Stimulated activated CD4-positive, alpha-beta T cell treated with anti-CD3 and anti-CD28 coated beads, Interleukin-1b, Interleukin-23, amount 100 ng/mL, for 1 hour (primary cell): ENCODE measurements around the gene GLIPR1.
"Not testable (repeated sequence)": the region's sequence is repeated elsewhere in the genome, so short reads cannot be mapped to it uniquely, and the experiment has no call there.

Source experiments
- DNase-seq, 2 donors: peaks; one replicate each; pipeline ENCODE4 v3.0.0-alpha.2; 2020; ENCODE audit warnings: low read depth in 2 of 2

Gene GLIPR1

DNA sequence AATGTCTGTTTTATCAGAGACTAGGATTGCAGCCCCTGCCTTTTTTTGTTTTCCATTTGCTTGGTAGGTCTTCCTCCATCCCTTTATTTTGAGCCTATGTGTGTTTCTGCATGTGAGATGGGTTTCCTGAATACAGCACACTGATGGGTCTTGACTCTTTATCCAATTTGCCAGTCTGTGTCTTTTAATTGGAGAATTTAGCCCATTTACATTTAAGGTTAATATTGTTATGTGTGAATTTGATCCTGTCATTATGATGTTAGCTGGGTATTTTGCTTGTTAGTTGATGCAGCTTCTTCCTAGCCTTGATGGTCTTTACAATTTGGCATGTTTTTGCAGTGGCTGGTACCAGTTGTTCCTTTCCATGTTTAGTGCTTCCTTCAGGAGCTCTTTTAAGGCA lies 40.7 kb downstream of the GLIPR1 start:
- DNase-seq, result not testable (repeated sequence)

DNA sequence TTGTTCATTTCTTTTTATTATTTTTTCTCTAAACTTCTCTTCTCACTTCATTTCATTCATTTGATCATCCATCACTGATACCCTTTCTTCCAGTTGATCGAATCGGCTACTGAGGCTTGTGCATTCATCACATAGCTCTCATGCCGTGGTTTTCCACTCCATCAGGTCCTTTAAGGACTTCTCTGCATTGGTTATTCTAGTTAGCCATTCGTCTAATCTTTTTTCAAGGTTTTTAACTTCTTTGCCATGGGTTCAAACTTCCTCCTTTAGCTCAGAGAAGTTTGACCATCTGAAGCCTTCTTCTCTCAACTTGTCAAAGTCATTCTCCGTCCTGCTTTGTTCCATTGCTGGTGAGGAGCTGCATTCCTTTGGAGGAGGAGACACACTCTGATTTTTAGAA lies 41.6 kb downstream of the GLIPR1 start:
- not testable (repeated sequence) for DNase-seq

GRCh38 chr12:75525263-75525662 lies 44.7 kb downstream of the GLIPR1 start:
- DNase-seq, result no peak

- DNase-seq, result no peak
Observed at GRCh38 chr12:75526655-75527511, 46.3 kb downstream of the GLIPR1 start.

DNA sequence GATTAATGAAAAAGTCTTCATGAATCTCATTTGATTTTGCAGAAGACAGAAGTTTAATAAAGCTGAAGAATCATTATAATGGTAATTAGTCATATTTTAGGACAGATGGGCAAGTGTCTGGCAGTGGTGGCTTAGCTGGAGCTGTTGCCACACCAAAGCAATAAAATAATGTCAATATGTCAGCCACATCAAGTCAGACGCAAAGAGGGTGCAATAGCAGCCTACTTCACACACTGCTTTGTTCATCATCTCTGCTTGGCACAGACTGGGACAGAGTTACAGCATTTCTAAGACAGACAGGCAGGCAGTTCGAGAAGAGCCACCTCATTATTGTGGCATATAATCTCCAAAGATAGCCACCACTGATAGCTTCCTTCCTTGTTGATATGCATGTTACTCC lies 47.7 kb downstream of the GLIPR1 start:
- DNase-seq, result no peak

- DNase-seq, result no peak
Observed at GRCh38 chr12:75528692-75529091, 48.1 kb downstream of the GLIPR1 start.

DNA sequence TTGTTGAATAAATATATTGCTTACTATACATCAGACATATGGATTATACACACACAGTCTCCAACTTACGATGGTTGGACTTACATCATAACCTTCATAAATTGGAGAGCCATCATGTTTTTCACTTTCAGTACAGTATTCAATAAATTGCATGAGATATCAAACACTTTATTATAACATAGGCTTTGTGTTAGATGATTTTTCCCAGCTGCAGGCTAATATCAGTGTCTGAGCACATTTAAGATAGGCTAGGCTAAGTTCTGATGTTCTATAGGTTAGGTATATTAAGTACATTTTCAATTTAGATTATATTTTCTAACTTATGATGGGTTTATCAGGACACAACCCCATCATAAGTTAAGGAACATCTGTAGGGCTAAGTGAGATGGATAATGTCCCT lies 48.8 kb downstream of the GLIPR1 start:
- no peak for DNase-seq

GRCh38 chr12:75529826-75530225 lies 49.3 kb downstream of the GLIPR1 start:
- no peak for DNase-seq

DNA sequence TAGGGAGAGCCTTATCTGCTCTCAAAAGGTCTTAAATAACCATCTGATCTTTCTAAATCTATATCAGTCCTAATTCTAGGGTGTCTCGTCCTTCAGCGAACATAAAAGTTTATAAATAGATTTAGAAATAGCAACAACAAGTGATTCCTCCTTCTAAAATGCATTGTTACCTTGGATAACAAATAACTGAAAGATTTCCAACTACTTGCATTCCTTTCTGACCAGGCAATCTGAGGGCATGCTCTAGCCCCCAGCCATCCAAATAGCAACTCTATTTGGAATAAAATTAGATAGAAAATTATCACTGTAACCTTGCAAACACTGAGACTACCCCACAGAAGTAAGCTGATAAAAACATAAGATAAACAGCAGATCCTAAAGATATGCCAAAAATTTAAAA lies 52.7 kb downstream of the GLIPR1 start:
- no peak for DNase-seq

DNA sequence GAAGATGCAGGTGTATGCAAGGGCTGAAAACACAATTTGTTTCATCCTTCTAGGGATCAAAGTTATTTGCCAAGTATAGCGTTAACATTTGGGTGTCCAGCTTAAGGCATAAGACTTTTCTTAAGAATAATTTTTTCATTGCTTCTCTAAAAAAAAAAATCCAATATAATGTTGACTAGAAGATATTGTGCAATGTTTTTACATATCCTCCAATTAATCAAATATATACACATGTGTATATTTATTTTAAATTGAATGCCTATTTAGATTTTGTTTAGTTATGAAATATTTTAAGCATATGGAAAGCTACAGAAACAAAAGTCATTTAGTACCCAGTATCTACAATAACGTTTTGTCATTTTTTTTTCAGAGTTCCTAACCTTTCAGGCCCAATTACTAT lies 59.3 kb downstream of the GLIPR1 start:
- no peak for DNase-seq

- DNase-seq, result no peak
Observed at GRCh38 chr12:75542942-75543341, 62.4 kb downstream of the GLIPR1 start.

DNA sequence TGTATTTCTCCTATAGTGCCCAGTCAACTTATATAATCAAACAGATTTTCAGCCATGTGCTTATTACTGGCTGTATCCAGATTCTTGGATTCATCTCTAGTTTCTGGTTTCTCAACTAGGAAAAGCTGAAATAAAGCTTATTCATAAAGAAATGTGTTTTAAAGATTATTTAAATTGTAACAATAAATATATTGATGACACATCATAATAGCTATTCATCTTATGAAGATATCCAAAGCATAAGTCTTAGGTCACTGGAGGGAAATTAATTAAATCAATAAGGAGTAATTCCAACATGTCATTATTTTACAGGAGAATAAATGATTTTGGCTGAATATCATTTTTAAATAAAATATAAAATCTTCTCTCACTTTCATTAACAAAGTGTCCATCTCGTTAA lies 63.0 kb downstream of the GLIPR1 start:
- DNase-seq, result no peak

DNA sequence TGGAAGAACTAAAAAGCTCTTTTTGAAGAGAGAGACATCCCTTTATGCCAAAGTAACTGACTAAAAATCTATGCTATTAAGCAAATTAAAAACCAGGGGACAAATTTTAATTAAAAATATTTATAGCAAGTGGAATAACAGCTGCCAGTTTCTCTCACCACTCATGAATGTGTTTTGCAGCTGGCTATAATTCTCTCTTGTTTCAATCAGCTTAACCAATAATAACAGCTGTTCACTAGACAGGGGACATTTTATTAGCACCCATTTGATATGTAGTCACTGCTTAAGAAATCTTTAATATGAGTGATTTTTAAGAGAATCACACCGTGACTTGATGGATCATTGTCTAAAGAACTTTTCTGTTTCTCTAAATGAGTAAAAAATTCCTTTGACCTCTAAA lies 65.1 kb downstream of the GLIPR1 start:
- DNase-seq, result no peak

DNA sequence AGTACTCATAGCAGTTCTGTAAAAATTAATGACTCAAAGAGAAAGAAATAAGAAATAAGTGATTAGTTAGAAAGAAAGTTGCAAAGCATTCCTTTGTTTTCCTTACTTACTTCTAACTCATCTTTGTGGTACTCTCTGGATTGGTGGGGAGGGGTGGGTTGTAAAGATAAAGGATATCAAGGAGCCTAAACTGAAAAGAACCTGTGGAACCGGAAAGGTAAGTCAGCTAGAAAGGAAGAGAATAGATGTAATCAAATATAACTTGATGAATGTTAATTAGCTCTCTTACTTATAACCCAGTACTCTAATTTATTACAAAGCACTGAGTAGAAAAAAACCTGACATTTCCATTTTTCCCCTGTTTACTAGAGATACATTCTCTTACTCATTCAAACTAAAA lies 68.3 kb downstream of the GLIPR1 start:
- DNase-seq, result no peak

GRCh38 chr12:75549989-75550388 lies 69.4 kb downstream of the GLIPR1 start:
- no peak for DNase-seq

- DNase-seq, result no peak
Observed at GRCh38 chr12:75550401-75551240, 70.1 kb downstream of the GLIPR1 start.

DNA sequence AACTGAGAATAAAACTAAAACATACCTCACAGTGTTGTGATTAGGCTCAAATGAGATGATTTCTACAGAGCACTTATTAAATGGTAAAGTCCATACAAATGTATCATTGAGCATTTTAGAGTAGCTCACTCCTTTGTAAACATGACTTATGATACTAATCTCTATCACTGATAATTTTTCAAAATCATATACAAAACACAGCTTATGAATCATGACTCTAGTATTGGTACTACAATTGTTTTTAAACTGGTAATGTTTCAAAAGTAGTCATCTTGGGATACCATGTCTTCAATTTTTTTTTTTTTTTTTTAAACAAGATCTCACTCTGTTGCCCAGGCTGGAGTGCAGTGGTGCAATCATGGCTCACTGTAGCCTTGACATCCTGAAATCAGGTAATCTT lies 70.9 kb downstream of the GLIPR1 start:
- DNase-seq, result no peak

DNA sequence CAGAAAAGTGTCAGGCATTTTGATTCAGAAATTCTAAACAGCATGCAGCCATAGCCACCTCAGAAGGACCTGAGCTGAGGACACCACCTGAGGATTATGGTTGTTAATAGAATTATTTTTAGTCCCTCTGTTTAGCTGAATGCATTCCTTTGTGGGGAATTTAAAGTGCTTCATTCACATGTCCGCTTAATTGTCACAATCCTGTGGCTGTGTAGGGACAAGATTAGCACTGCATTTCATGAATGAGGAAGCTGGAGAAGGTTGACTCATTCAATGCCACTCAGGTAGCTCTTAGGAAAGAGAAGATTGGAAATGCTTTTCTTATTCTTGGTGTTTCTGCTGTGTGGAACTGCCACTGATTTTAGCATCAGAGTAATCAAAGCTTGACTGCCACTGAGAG lies 72.8 kb downstream of the GLIPR1 start:
- DNase-seq, result no peak
